NCI-H1694 treated with DMSO at 0.1 percent for 48 hours (cell line): ENCODE data around the gene CYB561D1.
A peak's percentile ranks its signal among the peaks of the same experiment; 100 is the strongest.

Source experiments
- DNase-seq: peaks from one replicate; lab custom pipeline; 2025; lab: John Stamatoyannopoulos, UW

CYB561D1 gene

GRCh38 chr1:109530457-109531087 lies 36.7 kb downstream of the CYB561D1 start:
- peak; percentile 86 for DNase-seq

- no peak for DNase-seq
Measured at GRCh38 chr1:109531380-109531779, 37.5 kb downstream of the CYB561D1 start.

- no peak for DNase-seq
Measured at GRCh38 chr1:109531826-109532364, 38.0 kb downstream of the CYB561D1 start.

GRCh38 chr1:109532365-109533136 lies 38.7 kb downstream of the CYB561D1 start:
- DNase-seq = peak; percentile 84

GRCh38 chr1:109534307-109534858 lies 40.5 kb downstream of the CYB561D1 start:
- no peak for DNase-seq

GRCh38 chr1:109535481-109535880 lies 41.6 kb downstream of the CYB561D1 start:
- no peak for DNase-seq

- peak; percentile 70 for DNase-seq
Measured at GRCh38 chr1:109535971-109536491, 42.1 kb downstream of the CYB561D1 start.

GRCh38 chr1:109537450-109538178 lies 43.7 kb downstream of the CYB561D1 start:
- no peak for DNase-seq

- no peak for DNase-seq
Measured at GRCh38 chr1:109538827-109539555, 45.1 kb downstream of the CYB561D1 start.

- DNase-seq = no peak
Measured at GRCh38 chr1:109539676-109540075, 45.8 kb downstream of the CYB561D1 start, which contains the start of gene GPR61. GPR61 (plus strand) TSS chr1:109539872; CDS start chr1:109543023, 3,151 bp downstream.

- no peak for DNase-seq
Measured at GRCh38 chr1:109541102-109541501, 47.2 kb downstream of the CYB561D1 start.

GRCh38 chr1:109542657-109543056 lies 48.8 kb downstream of the CYB561D1 start:
- no peak for DNase-seq

GRCh38 chr1:109543283-109543987 lies 49.5 kb downstream of the CYB561D1 start:
- DNase-seq = no peak

GRCh38 chr1:109543988-109544735 lies 50.3 kb downstream of the CYB561D1 start:
- no peak for DNase-seq

GRCh38 chr1:109546311-109547109 lies 52.6 kb downstream of the CYB561D1 start:
- peak; percentile 89 for DNase-seq

GRCh38 chr1:109547463-109548320 lies 53.8 kb downstream of the CYB561D1 start:
- DNase-seq = no peak

GRCh38 chr1:109548321-109549267 lies 54.7 kb downstream of the CYB561D1 start, which contains the start of gene GNAI3:
GNAI3 (plus strand) TSS chr1:109548615; CDS start chr1:109548721, 106 bp downstream.
- DNase-seq = peak; percentile 93
